Measurements from ENCODE around the gene DMBT1. TPM values are rescaled to one million over a fixed set of nuclear protein-coding genes. Genes with fewer than 3 reads are reported as not detected.

Gene DMBT1
- total and polyA plus RNA-seq, 2 donors = 0.48 to 4.8 TPM

GRCh38 chr10:122692744-122693143 lies 132.2 kb downstream of the DMBT1 start:
- no peak overlapping the region for H3K27ac ChIP-seq (ENCODE audit: low read depth)
- no peak overlapping the region for H3K4me3 ChIP-seq (ENCODE audit: low read depth, low read length)
- H3K36me3 ChIP-seq (ENCODE audit: insufficient read depth) = no peaks in the 10 kb centered on the region
- WGBS = 80% methylated on average over 5 of the region's 5 CpGs
- no peaks in the 10 kb centered on the region for H3K4me1 ChIP-seq (ENCODE audit: insufficient read depth)
- no peak for DNase-seq (ENCODE audit: extremely low spot score)

Other genes starting within 250 kb of the DMBT1 start
- 59.5 TPM for gene PLEKHA1, start 186.0 kb upstream of the DMBT1 start, total RNA-seq
- 20.9 TPM for gene PLEKHA1, start 186.0 kb upstream of the DMBT1 start, polyA plus RNA-seq
- gene ARMS2, start 106.1 kb upstream of the DMBT1 start, total RNA-seq = not detected
- gene ARMS2, start 106.1 kb upstream of the DMBT1 start, polyA plus RNA-seq = not detected
- 83.9 TPM for gene HTRA1, start 99.2 kb upstream of the DMBT1 start, total RNA-seq
- 145 TPM for gene HTRA1, start 99.2 kb upstream of the DMBT1 start, polyA plus RNA-seq
- not detected for gene C10orf120, start 139.1 kb downstream of the DMBT1 start, total RNA-seq
- gene C10orf120, start 139.1 kb downstream of the DMBT1 start, polyA plus RNA-seq = not detected

Data from urinary bladder (tissue), 4 donors.